K562 (cell line): ENCODE results near the gene EPB41L4A. TPM values are rescaled to one million over a fixed set of nuclear protein-coding genes. Genes with fewer than 3 reads are reported as not detected.

ENCODE experiments used
- AFF1 ChIP-seq, 2 experiments: fragments of 450-650 bp; IDR thresholded peaks; 2 replicates each; pipeline ENCODE4 v1.6.1; 2018; ENCODE audit warnings: mild to moderate bottlenecking in 2 of 2, low read depth in 1 of 2; ENCODE audit not compliant: partially characterized antibody in 2 of 2
- BHLHE40 ChIP-seq: IDR thresholded peaks from 2 replicates; pipeline ENCODE4 v1.6.1; 2011; ENCODE audit warnings: low read length, improper control_type of control experiment
- CBX1 ChIP-seq: sonication (generic); IDR thresholded peaks from 2 replicates; pipeline ENCODE4 v1.6.1; 2016; ENCODE audit warnings: antibody characterized with exemption, low read depth, mild to moderate bottlenecking
- CTBP1 ChIP-seq: fragments of 450-650 bp; IDR thresholded peaks from 2 replicates; pipeline ENCODE4 v1.6.1; 2016; ENCODE audit warnings: borderline replicate concordance
- EP300 ChIP-seq: IDR thresholded peaks from 2 replicates; pipeline ENCODE4 v1.6.1; 2012; ENCODE audit warnings: low read length, improper control_type of control experiment
- HNRNPL ChIP-seq: fragments of 200-400 bp; formaldehyde crosslinking; IDR thresholded peaks from 2 replicates; pipeline ENCODE4 v1.6.1; 2017; ENCODE audit warnings: low read depth, mild to moderate bottlenecking, low read length
- JUNB ChIP-seq: fragments of 450-650 bp; formaldehyde crosslinking; conservative IDR thresholded peaks from 2 replicates; pipeline ENCODE4 v1.4.0; 2020; ENCODE audit warnings: mild to moderate bottlenecking
- KDM4B ChIP-seq, 2 experiments: fragments of 450-650 bp in 1 of 2; sonication (generic) in 1 of 2; IDR thresholded peaks; 2 replicates each; pipeline ENCODE4 v1.6.1; 2016 to 2017; ENCODE audit warnings: borderline replicate concordance in 2 of 2, antibody characterized with exemption in 1 of 2, low read depth in 1 of 2, mild to moderate bottlenecking in 1 of 2
- MTA2 ChIP-seq: fragments of 450-650 bp; IDR thresholded peaks from 2 replicates; pipeline ENCODE4 v1.6.1; 2016; ENCODE audit warnings: low read depth
- MXI1 ChIP-seq: IDR thresholded peaks from 2 replicates; pipeline ENCODE4 v1.6.1; 2011; ENCODE audit warnings: low read depth, mild to moderate bottlenecking, improper control_type of control experiment, low read length
- NR4A1 ChIP-seq, 2 experiments: fragments of 250-450 bp in 1 of 2; fragments of 450-650 bp in 1 of 2; sonication (Bioruptor Pico) in 1 of 2; IDR thresholded peaks; 2 replicates each; pipeline versions ENCODE4 v1.4.0 to v1.6.1; 2016 to 2020; ENCODE audit warnings: mild to moderate bottlenecking in 2 of 2, missing compliant biosample characterization in 1 of 2, missing genetic modification characterization in 1 of 2, moderate library complexity in 1 of 2
- PML ChIP-seq: IDR thresholded peaks from 2 replicates; pipeline ENCODE4 v1.6.1; 2012; ENCODE audit warnings: low read length, inconsistent platforms
- POLR2H ChIP-seq: IDR thresholded peaks from 2 replicates; pipeline ENCODE4 v1.6.1; 2016; ENCODE audit warnings: missing genetic modification characterization, low read depth, mild to moderate bottlenecking, control low read depth, missing compliant biosample characterization, moderate library complexity
- PRMT5 ChIP-seq: sonication (generic); formaldehyde crosslinking; IDR thresholded peaks from 2 replicates; pipeline ENCODE4 v1.5.0; 2020; ENCODE audit warnings: missing genetic modification reagents
- PTRF ChIP-seq: fragments of 450-650 bp; IDR thresholded peaks from 2 replicates; pipeline ENCODE4 v1.6.1; 2016; ENCODE audit warnings: mild to moderate bottlenecking, missing genetic modification characterization, missing compliant biosample characterization
- SNIP1 ChIP-seq: fragments of 450-650 bp; IDR thresholded peaks from 2 replicates; pipeline ENCODE4 v1.7.1; 2017; ENCODE audit warnings: low read depth, mild to moderate bottlenecking
- SOX6 ChIP-seq: fragments of 450-650 bp; IDR thresholded peaks from 2 replicates; pipeline ENCODE4 v1.6.1; 2014; ENCODE audit warnings: mild to moderate bottlenecking
- SP1 ChIP-seq: sonication (generic); formaldehyde crosslinking; IDR thresholded peaks from 2 replicates; pipeline ENCODE4 v1.8.1; 2022; ENCODE audit warnings: mild to moderate bottlenecking, missing genetic modification reagents
- TEAD4 ChIP-seq, 2 experiments: sonication (generic) in 1 of 2; formaldehyde crosslinking in 1 of 2; IDR thresholded peaks; 2 replicates each; pipeline versions ENCODE4 v1.6.1 to v1.8.0; 2012 to 2022; ENCODE audit warnings: borderline replicate concordance in 1 of 2, inconsistent platforms in 1 of 2, low read length in 1 of 2, mild to moderate bottlenecking in 1 of 2, missing genetic modification reagents in 1 of 2
- TRIM24 ChIP-seq, 2 experiments: fragments of 450-650 bp; IDR thresholded peaks; 2 replicates each; pipeline ENCODE4 v1.6.1; 2016
- ZFX ChIP-seq: sonication (generic); formaldehyde crosslinking; IDR thresholded peaks from 2 replicates; pipeline ENCODE4 v1.8.0; 2022; ENCODE audit warnings: mild to moderate bottlenecking, missing genetic modification reagents, moderate library complexity
- ZNF212 ChIP-seq: fragments of 450-650 bp; formaldehyde crosslinking; IDR thresholded peaks from 2 replicates; pipeline ENCODE4 v1.4.0; 2020; ENCODE audit warnings: mild to moderate bottlenecking
- ZNF263 ChIP-seq: sonication (generic); formaldehyde crosslinking; IDR thresholded peaks from 2 replicates; pipeline ENCODE4 v1.8.0; 2022; ENCODE audit warnings: mild to moderate bottlenecking, missing genetic modification reagents, borderline replicate concordance
- ZNF449 ChIP-seq: fragments of 250-450 bp; sonication (Bioruptor Pico); IDR thresholded peaks from 2 replicates; pipeline ENCODE4 v1.8.0; 2022; ENCODE audit warnings: moderate library complexity, mild to moderate bottlenecking, inconsistent platforms
- polyA plus RNA-seq, 8 experiments: library from polyadenylated mRNA; depleted of rRNA in 4 of 8; stranded (reverse) in 5 of 8; unstranded in 3 of 8; fragments of >200 nt; fragmentation: Nextera tagmentation in 2 of 8; fragmentation: Illumina TruSeq in 1 of 8; extraction: Ambion mirVana in 2 of 8; extraction: Trizol in 1 of 8; gene quantifications; 2 replicates each; pipeline versions ENCODE4 v1.2.1 to v1.2.3, GENCODE V29; 2011 to 2014; ENCODE audit warnings: inconsistent platforms in 1 of 8, missing spikeins in 1 of 8
- total RNA-seq, 7 experiments: library from RNA; depleted of rRNA in 6 of 7; stranded (reverse); fragments of >200 nt in 6 of 7; fragmentation: Illumina TruSeq in 2 of 7; extraction: Trizol in 2 of 7; gene quantifications; 2 replicates each; pipeline versions ENCODE4 v1.2.1 to v1.2.3, GENCODE V29; 2011 to 2021; ENCODE audit warnings: low replicate concordance in 1 of 7

Gene EPB41L4A
- total and polyA plus RNA-seq, 9 of the 15 experiments (the other 6 are each of a cell fraction or from before 2014, with no cell fraction given) = 0.04 to 0.35 (median 0.12) TPM; not detected in 3

GRCh38 chr5:112217843-112218579 lies 201.1 kb downstream of the EPB41L4A start (continued):
- TF ChIP-seq PTRF (tag) (no peak), TRIM24 (IDR thresholded peaks at IDR 0.05) (0 out of 4 replicates have a peak, but pooled peaks have one; percentile 13 to 25), ZFX (no peak), SOX6 (0 out of 2 replicates have a peak, but pooled peaks have one; percentile 40), POLR2H (tag) (no peak), TEAD4 (IDR thresholded peaks at IDR 0.05; ENCODE audit: low read length) (peak; percentile 73), TEAD4 (CRISPR knock-in tag; IDR thresholded peaks at IDR 0.05; ENCODE audit: borderline replicate concordance) (no peak), HNRNPL (no peak), SP1 (peak; percentile 50), CBX1 (no peak), ZNF212 (no peak), NR4A1 (CRISPR knock-in tag; IDR thresholded peaks at IDR 0.05) (no peak), NR4A1 (tag; IDR thresholded peaks at IDR 0.05) (peak; percentile 60; the same call in 1 of the 2 replicates), PML (peak; percentile 29; the same call in 1 of the 2 replicates), AFF1 (IDR thresholded peaks at IDR 0.05; ENCODE audit: low read depth in 1 of 2, partially characterized antibody in 2 of 2) (no peak), MTA2 (peak; percentile 12; the same call in 1 of the 2 replicates), EP300 (peak; percentile 38), JUNB (CRISPR knock-in tag) (no peak), ZNF263 (CRISPR knock-in tag) (peak; percentile 65; the same call in 1 of the 2 replicates), PRMT5 (CRISPR knock-in tag) (no peak), KDM4B (IDR thresholded peaks at IDR 0.05; ENCODE audit: borderline replicate concordance in 2 of 2, low read depth in 1 of 2) (no peak), CTBP1 (0 out of 2 replicates have a peak, but pooled peaks have one; percentile 27), MXI1 (no peak), SNIP1 (no peak), ZNF449 (CRISPR knock-in tag) (no peak), BHLHE40 (peak; percentile 27; the same call in 1 of the 2 replicates)
